Keratinocyte (primary cell): ENCODE data around the gene SP5. TPM values are rescaled to one million over a fixed set of nuclear protein-coding genes. Genes with fewer than 3 reads are reported as not detected.

ENCODE experiments used
- DNase-seq: peaks from one replicate; pipeline ENCODE4 v3.0.0-alpha.2; 2011; ENCODE audit warnings: low read depth, missing footprints, low spot score
- FAIRE-seq: peaks from 2 replicates; lab custom pipeline; 2011; peaks lifted over from hg19 to GRCh38; lab: Jason Lieb, UNC
- H2AFZ ChIP-seq: 2 replicates; pipeline ENCODE4 v1.6.0; 2012; ENCODE audit warnings: low read length, control low read depth, inconsistent platforms; ENCODE audit not compliant: control insufficient read depth
- H3K27ac ChIP-seq: 2 replicates; pipeline ENCODE4 v1.5.1; 2011; ENCODE audit warnings: low read length; ENCODE audit not compliant: control insufficient read depth, insufficient read depth
- H3K27me3 ChIP-seq: 3 replicates; pipeline ENCODE4 v1.6.0; 2011; ENCODE audit warnings: low read length; ENCODE audit not compliant: control insufficient read depth, insufficient read depth; ENCODE audit errors: extremely low read depth
- H3K36me3 ChIP-seq, 2 experiments: 2 replicates in 1 of 2; 3 replicates in 1 of 2; pipeline ENCODE4 v1.5.1; 2011; ENCODE audit warnings: low read length in 2 of 2, mild to moderate bottlenecking in 1 of 2; ENCODE audit not compliant: control insufficient read depth in 2 of 2, insufficient read depth in 2 of 2; ENCODE audit errors: extremely low read depth in 1 of 2
- H3K4me1 ChIP-seq: 3 replicates; pipeline ENCODE4 v1.5.1; 2011; ENCODE audit warnings: low read length; ENCODE audit not compliant: control insufficient read depth, insufficient read depth; ENCODE audit errors: extremely low read depth
- H3K4me2 ChIP-seq: 3 replicates; pipeline ENCODE4 v1.6.0; 2011; ENCODE audit warnings: low read depth, low read length; ENCODE audit not compliant: control insufficient read depth, insufficient read depth; ENCODE audit errors: extremely low read depth
- H3K4me3 ChIP-seq, 3 experiments: fragments of 200-600 bp in 1 of 3; sonication (generic) in 1 of 3; 2 replicates in 2 of 3; 3 replicates in 1 of 3; pipeline ENCODE4 v1.5.1; 2011 to 2016; ENCODE audit warnings: low read length in 3 of 3, mild to moderate bottlenecking in 3 of 3, control low read depth in 2 of 3, inconsistent platforms in 1 of 3, low read depth in 1 of 3, mixed read lengths in 1 of 3, mixed run types in 1 of 3, moderate library complexity in 1 of 3; ENCODE audit not compliant: control insufficient read depth in 2 of 3, insufficient read depth in 2 of 3; ENCODE audit errors: extremely low read depth in 1 of 3
- H3K79me2 ChIP-seq: 2 replicates; pipeline ENCODE4 v1.6.0; 2012; ENCODE audit warnings: low read length; ENCODE audit not compliant: control insufficient read depth, insufficient read depth
- H3K9ac ChIP-seq: 3 replicates; pipeline ENCODE4 v1.6.0; 2011; ENCODE audit warnings: low read length; ENCODE audit not compliant: control insufficient read depth, insufficient read depth; ENCODE audit errors: extremely low read depth
- H3K9me1 ChIP-seq: 3 replicates; pipeline ENCODE4 v1.6.0; 2011; ENCODE audit warnings: low read length; ENCODE audit not compliant: control insufficient read depth, insufficient read depth; ENCODE audit errors: extremely low read depth
- H3K9me3 ChIP-seq: 2 replicates; pipeline ENCODE4 v1.5.1; 2012; ENCODE audit warnings: low read depth, low read length; ENCODE audit not compliant: control insufficient read depth
- H4K20me1 ChIP-seq: 3 replicates; pipeline ENCODE4 v1.6.0; 2011; ENCODE audit warnings: low read length; ENCODE audit not compliant: control insufficient read depth, insufficient read depth; ENCODE audit errors: extremely low read depth
- CTCF ChIP-seq, 3 experiments: IDR thresholded peaks in 1 of 3; conservative IDR thresholded peaks in 1 of 3; optimal IDR thresholded peaks in 1 of 3; 2 replicates in 2 of 3; 3 replicates in 1 of 3; pipeline versions ENCODE3 to v1.5.1; 2011; ENCODE audit warnings: low read length in 3 of 3, mild to moderate bottlenecking in 3 of 3, moderate library complexity in 2 of 3, control low read depth in 1 of 3, inconsistent platforms in 1 of 3; ENCODE audit not compliant: insufficient read depth in 2 of 3; ENCODE audit errors: extremely low read depth in 1 of 3
- EZH2 ChIP-seq: IDR thresholded peaks from one replicate; pipeline ENCODE4 v1.6.1; 2012; ENCODE audit warnings: inconsistent platforms, mild to moderate bottlenecking, low read length, moderate library complexity
- dilution Hi-C: fragments of 300-500 bp; cut with MboI; formaldehyde crosslinking; loops from one replicate; pipeline ENCODE4 v1.7.0; 2020; ENCODE audit warnings: low sequenced_read_pairs; ENCODE audit not compliant: extremely low pct_ligation_motif_present
- polyA plus RNA-seq, 5 experiments: library from polyadenylated mRNA; depleted of rRNA in 3 of 5; stranded (reverse) in 3 of 5; stranded (forward) in 1 of 5; unstranded in 1 of 5; fragments of >200 nt; gene quantifications; 1 replicate in 1 of 5; 2 replicates in 3 of 5; 3 replicates in 1 of 5; pipeline versions ENCODE4 v1.2.1 to v1.2.3, GENCODE V29; 2011 to 2012; ENCODE audit warnings: missing spikeins in 2 of 5, low read depth in 1 of 5, low replicate concordance in 1 of 5
- small RNA-seq, 3 experiments: library from RNA; depleted of rRNA; stranded (forward); fragments of <200 nt; gene quantifications; one replicate each; pipeline ENCODE3, GENCODE V24; 2012; ENCODE audit warnings: low read depth in 3 of 3, low replicate concordance in 1 of 3; ENCODE audit not compliant: insufficient read length in 3 of 3

Gene SP5
- polyA plus RNA-seq, 1 donor (not counting 4 experiments of a cell fraction or from before 2014, with no cell fraction given) = not detected

DNA sequence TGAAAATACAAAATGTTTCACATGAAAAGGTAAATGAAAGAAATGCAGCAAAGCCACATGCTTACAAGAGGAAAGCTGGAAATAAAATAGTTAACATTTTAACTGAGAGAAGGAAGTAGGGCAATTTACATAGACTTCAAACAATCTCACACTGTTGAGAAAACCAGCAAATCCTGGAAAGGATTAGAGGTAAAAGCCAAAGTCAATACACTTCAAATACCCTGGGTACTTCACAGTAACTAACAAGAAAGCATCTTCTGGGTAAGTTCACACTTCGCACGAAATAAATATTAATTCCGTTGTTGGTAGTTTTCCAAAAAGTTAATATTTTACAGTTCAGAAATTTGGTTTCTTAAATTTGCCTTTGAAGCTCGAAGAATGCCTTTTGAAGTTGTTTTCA lies 51.6 kb downstream of the SP5 start:
- no peak for FAIRE-seq
- no peaks in the 10 kb centered on the region for H3K9me3 ChIP-seq
- peaks cover 7% of the 10 kb centered on the region for H3K4me1 ChIP-seq
- H2AFZ ChIP-seq = no peak overlapping the region
- H3K27me3 ChIP-seq = no peaks in the 10 kb centered on the region
- H3K79me2 ChIP-seq = no peaks in the 10 kb centered on the region
- no peak overlapping the region for H3K27ac ChIP-seq
- H3K4me3 ChIP-seq = no peak overlapping the region
- DNase-seq = no peak
- no peaks in the 10 kb centered on the region for H4K20me1 ChIP-seq
- H3K36me3 ChIP-seq = no peaks in the 10 kb centered on the region
- H3K9ac ChIP-seq = no peak overlapping the region
- H3K4me2 ChIP-seq = no peak overlapping the region
- no peaks in the 10 kb centered on the region for H3K9me1 ChIP-seq
- TF ChIP-seq EZH2 = no peak
- no peak for TF ChIP-seq CTCF (optimal IDR thresholded peaks at IDR 0.05 in 1 of 3, IDR thresholded peaks at IDR 0.05 in 1 of 3, conservative IDR thresholded peaks at IDR 0.05 in 1 of 3; ENCODE audit: extremely low read depth in 1 of 3, insufficient read depth in 2 of 3, low read length in 3 of 3)
- dilution Hi-C loops = no loop called here

Small RNA genes lying within 50 kb of the gene (small RNA-seq; reads per million reads assigned to genes)
- 0 reads per million in 3 experiments for gene RF02271

Other genes with a start within 250 kb of the SP5 start
- 0.41 to 1.3 TPM (median 0.45 TPM) in 3 replicates for gene ERICH2, start 55.0 kb downstream of the SP5 start, polyA plus RNA-seq
- 4.5 to 9.4 TPM (median 5.9 TPM) in 3 replicates for gene GAD1, start 101.5 kb downstream of the SP5 start, polyA plus RNA-seq
- gene GORASP2, start 213.9 kb downstream of the SP5 start, polyA plus RNA-seq = 120 to 160 TPM (median 125 TPM) in 3 replicates